Embryonic facial prominence (tissue), 1 donor: ENCODE data around the gene SRI.
"Not testable (repeated sequence)": the region's sequence is repeated elsewhere in the genome, so short reads cannot be mapped to it uniquely, and the experiment has no call there.

Source experiments
- DNase-seq: peaks from one replicate; pipeline ENCODE4 v3.0.0-alpha.2; 2016; ENCODE audit errors: extremely low spot score

SRI gene

GRCh38 chr7:88219781-88220747 lies at the start of gene SRI:
Gene SRI, minus strand, starts transcription at chr7:88220038. Its CDS starts 12 bp downstream, at chr7:88220026.
- peak; percentile 64 for DNase-seq

GRCh38 chr7:88269586-88269985 lies 49.7 kb upstream of the SRI start:
- DNase-seq: no peak

- DNase-seq: no peak
Measured at GRCh38 chr7:88268858-88269257, 49.0 kb upstream of the SRI start.

GRCh38 chr7:88268051-88268450 lies 48.2 kb upstream of the SRI start:
- DNase-seq: no peak

- DNase-seq: no peak
Measured at GRCh38 chr7:88267421-88267820, 47.6 kb upstream of the SRI start.

- DNase-seq: not testable (repeated sequence)
Measured at GRCh38 chr7:88264987-88265386, 45.1 kb upstream of the SRI start.

- no peak for DNase-seq
Measured at GRCh38 chr7:88262562-88262961, 42.7 kb upstream of the SRI start.

GRCh38 chr7:88260719-88261118 lies 40.9 kb upstream of the SRI start:
- no peak for DNase-seq

GRCh38 chr7:88259656-88260380 lies 40.0 kb upstream of the SRI start:
- DNase-seq: no peak

GRCh38 chr7:88258296-88258695 lies 38.5 kb upstream of the SRI start:
- not testable (repeated sequence) for DNase-seq

GRCh38 chr7:88256906-88257305 lies 37.1 kb upstream of the SRI start:
- DNase-seq: no peak

GRCh38 chr7:88254721-88255424 lies 35.0 kb upstream of the SRI start:
- no peak for DNase-seq

- DNase-seq: no peak
Measured at GRCh38 chr7:88253640-88254039, 33.8 kb upstream of the SRI start.

- DNase-seq: no peak
Measured at GRCh38 chr7:88244258-88244657, 24.4 kb upstream of the SRI start.

- DNase-seq: peak; percentile 43
Measured at GRCh38 chr7:88243345-88243909, 23.6 kb upstream of the SRI start.

- no peak for DNase-seq
Measured at GRCh38 chr7:88239852-88240251, 20.0 kb upstream of the SRI start.

GRCh38 chr7:88233828-88234227 lies 14.0 kb upstream of the SRI start:
- DNase-seq: no peak

- DNase-seq: no peak
Measured at GRCh38 chr7:88230646-88231045, 10.8 kb upstream of the SRI start.

GRCh38 chr7:88229302-88229995 lies 9.6 kb upstream of the SRI start:
- no peak for DNase-seq

- no peak for DNase-seq
Measured at GRCh38 chr7:88226886-88227516, 7.2 kb upstream of the SRI start.

GRCh38 chr7:88226201-88226600 lies 6.4 kb upstream of the SRI start:
- no peak for DNase-seq
